HepG2 (cell line): ENCODE measurements around the gene HDGFL3.

ENCODE experiments used
- KDM5A ChIP-seq: fragments of 200-600 bp; sonication (generic); IDR thresholded peaks from 2 replicates; pipeline ENCODE4 v1.7.0; 2018; ENCODE audit warnings: antibody characterized with exemption, mild to moderate bottlenecking, low read length, borderline replicate concordance
- SIN3B ChIP-seq: fragments of 150-350 bp; IDR thresholded peaks from 2 replicates; pipeline ENCODE4 v1.6.1; 2014; ENCODE audit warnings: low read length

- TF ChIP-seq KDM5A (no peak), SIN3B (no peak)
Observed at GRCh38 chr15:83205725-83206324, 1.8 kb downstream of the HDGFL3 start.
